Measurements from ENCODE around the gene GFOD2.
A peak's percentile ranks its signal among the peaks of the same experiment; 100 is the strongest.

The GFOD2 gene

DNA sequence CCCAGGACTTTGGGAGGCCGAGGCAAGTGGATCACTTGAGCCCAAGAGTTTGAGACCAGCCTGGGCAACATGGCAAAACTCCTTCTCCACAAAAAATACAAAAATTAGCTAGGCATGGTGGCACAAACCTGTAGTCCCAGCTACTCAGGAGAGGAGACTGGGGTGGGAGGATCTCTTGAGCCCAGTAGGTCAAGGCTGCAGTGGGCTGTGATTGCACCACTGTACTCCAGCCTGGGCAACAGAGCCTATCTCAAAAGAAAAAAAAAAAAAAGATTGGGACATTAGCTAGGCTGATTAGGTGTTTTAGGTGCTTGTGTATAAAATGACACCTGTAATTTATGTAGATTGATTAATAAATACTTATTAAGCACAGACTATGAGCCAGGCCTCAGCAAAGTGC lies 10.1 kb downstream of the GFOD2 start (continued):
- TF ChIP-seq, protein P1, sequence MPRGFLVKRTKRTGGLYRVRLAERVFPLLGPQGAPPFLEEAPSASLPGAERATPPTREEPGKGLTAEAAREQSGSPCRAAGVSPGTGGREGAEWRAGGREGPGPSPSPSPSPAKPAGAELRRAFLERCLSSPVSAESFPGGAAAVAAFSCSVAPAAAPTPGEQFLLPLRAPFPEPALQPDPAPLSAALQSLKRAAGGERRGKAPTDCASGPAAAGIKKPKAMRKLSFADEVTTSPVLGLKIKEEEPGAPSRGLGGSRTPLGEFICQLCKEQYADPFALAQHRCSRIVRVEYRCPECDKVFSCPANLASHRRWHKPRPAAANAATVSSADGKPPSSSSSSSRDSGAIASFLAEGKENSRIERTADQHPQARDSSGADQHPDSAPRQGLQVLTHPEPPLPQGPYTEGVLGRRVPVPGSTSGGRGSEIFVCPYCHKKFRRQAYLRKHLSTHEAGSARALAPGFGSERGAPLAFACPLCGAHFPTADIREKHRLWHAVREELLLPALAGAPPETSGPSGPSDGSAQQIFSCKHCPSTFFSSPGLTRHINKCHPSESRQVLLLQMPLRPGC (tag by site-specific recombination; IDR thresholded peaks at IDR 0.05): no peak

DNA sequence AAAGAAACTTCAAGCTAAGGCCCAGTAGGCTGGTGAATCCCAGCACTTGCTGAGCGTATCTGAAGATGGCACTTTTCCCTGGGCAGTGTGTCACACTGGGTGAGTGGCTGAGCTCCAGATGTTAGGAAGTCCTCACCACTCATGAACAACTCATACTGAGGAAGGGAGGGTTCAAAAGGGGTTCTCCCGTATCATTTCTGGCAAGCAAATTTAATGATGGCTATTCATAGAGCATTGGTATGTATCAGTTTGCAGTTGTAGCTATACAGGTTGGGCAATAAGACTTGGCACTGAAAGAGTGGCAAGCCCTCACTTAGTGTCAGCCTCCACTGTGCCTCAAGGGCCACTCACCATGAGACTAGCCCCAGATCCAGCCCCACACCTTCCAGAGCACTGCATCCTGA lies 10.7 kb downstream of the GFOD2 start:
- H3K4me3 ChIP-seq (ENCODE audit: low read depth, low read length): no peak overlapping the region
- POLR2A ChIA-PET: interaction anchor here (1.1 kb wide), 1 partner anchor 11 kb away, joined by 3 read pairs; the partner anchor contains the start of gene GFOD2
- H3K4me1 ChIP-seq (ENCODE audit: control insufficient read depth, insufficient read depth, low read length): peaks cover 4% of the 10 kb centered on the region; the same call in 1 of the 2 replicates
- CTCF ChIA-PET: interaction anchor here (0.6 to 1.1 kb wide), 2 partner anchors 108 to 194 kb away, joined by 3 to 6 read pairs; no protein-coding TSS in a partner anchor
- TF ChIP-seq, protein P2, sequence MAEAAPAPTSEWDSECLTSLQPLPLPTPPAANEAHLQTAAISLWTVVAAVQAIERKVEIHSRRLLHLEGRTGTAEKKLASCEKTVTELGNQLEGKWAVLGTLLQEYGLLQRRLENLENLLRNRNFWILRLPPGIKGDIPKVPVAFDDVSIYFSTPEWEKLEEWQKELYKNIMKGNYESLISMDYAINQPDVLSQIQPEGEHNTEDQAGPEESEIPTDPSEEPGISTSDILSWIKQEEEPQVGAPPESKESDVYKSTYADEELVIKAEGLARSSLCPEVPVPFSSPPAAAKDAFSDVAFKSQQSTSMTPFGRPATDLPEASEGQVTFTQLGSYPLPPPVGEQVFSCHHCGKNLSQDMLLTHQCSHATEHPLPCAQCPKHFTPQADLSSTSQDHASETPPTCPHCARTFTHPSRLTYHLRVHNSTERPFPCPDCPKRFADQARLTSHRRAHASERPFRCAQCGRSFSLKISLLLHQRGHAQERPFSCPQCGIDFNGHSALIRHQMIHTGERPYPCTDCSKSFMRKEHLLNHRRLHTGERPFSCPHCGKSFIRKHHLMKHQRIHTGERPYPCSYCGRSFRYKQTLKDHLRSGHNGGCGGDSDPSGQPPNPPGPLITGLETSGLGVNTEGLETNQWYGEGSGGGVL (tag by site-specific recombination; IDR thresholded peaks at IDR 0.05): no peak
- H3K27ac ChIP-seq (ENCODE audit: extremely low read depth, low read depth, low read length): 0 out of 2 replicates have a peak overlapping the region, but pooled peaks have one; percentile 16
- no peaks in the 10 kb centered on the region for H3K9me3 ChIP-seq (ENCODE audit: control insufficient read depth, insufficient read depth, low read depth, low read length)
- H3K36me3 ChIP-seq (ENCODE audit: control insufficient read depth in 2 of 2, insufficient read depth in 1 of 2, low read length in 2 of 2): no peaks in the 10 kb centered on the region; a peak in 1 of 3 replicates

DNA sequence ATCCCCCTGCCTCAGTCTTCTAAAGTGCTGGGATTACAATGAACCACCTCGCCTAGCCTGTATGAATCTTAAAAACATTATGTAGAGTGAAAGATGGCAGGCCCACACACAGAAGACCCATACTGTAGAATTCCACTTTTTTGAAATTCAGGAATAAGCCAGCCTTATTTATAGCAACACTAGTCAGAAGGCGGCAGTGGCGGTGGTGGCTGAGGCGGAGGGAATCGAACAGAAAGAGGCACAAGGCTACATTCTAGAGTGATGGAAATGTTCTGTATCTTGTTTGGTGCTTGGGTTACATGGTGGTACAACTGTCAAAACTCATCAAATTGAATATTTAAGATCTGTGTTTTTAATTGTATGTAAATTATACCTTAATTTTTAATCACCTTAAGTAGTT lies 11.3 kb downstream of the GFOD2 start:
- Histone ChIP-seq H3K9me3 (ENCODE audit: control insufficient read depth, insufficient read depth, low read depth, low read length) (no peaks in the 10 kb centered on the region), H3K36me3 (ENCODE audit: control insufficient read depth in 2 of 2, insufficient read depth in 1 of 2, low read length in 2 of 2) (no peaks in the 10 kb centered on the region; a peak in 1 of 3 replicates), H3K4me3 (ENCODE audit: low read depth, low read length) (no peak overlapping the region), H3K27ac (ENCODE audit: extremely low read depth, low read depth, low read length) (no peak overlapping the region), H3K4me1 (ENCODE audit: control insufficient read depth, insufficient read depth, low read length) (peaks cover 4% of the 10 kb centered on the region; the same call in 1 of the 2 replicates)
- no peak for TF ChIP-seq ZNF785 (tag by site-specific recombination; IDR thresholded peaks at IDR 0.05)
- TF ChIP-seq KLF16 (tag by site-specific recombination; IDR thresholded peaks at IDR 0.05): no peak
- POLR2A ChIA-PET: interaction anchor here (1.1 kb wide), 1 partner anchor 11 kb away, joined by 3 read pairs; the partner anchor contains the start of gene GFOD2
- CTCF ChIA-PET: interaction anchor here (1.1 kb wide), 1 partner anchor 109 kb away, joined by 6 read pairs; no protein-coding TSS in a partner anchor

DNA sequence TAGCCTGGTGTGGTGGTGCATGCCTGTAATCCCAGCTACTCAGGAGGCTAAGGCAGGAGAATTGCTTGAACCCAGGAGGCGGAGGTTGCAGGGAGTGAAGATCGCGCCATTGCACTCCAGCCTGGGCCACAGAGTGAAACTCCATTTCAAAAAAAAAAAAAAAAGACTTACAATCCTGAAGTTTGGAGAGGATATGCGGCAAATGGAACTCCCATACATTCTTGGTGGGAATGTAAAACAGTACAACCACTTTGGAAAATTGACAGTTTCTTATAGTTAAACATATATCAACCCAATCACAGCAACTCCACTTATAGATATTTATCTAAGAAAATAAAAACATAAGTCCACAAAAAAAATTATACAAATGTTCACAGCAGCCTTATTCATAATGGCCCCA lies 11.9 kb downstream of the GFOD2 start:
- CTCF ChIA-PET: no interaction called here
- POLR2A ChIA-PET: interaction anchor here (0.6 kb wide), 1 partner anchor 149 kb away, joined by 3 read pairs; no protein-coding TSS in a partner anchor

DNA sequence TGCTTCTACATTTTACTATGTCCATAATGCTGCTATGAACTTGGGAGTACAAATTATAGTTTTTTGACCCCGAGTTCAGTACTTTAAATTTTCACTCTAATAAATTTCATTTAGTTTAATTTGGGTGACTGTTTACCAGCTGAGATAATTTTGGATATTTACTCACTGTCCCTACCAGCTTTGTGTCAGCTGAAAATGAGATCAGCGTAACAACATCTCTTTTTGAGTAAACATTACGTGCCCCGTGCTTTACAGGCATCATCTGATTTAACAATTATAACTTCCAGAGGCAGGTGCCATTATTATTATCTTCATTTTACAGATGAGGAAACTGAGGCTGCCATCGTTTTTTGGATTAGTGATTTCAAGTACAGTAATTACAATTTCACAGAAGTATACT lies 15.0 kb downstream of the GFOD2 start:
- POLR2A ChIA-PET: interaction anchor here (1.0 kb wide), 1 partner anchor 15 kb away, joined by 4 read pairs; the partner anchor contains the start of gene GFOD2
- Histone ChIP-seq H3K4me3 (ENCODE audit: low read depth, low read length) (no peak overlapping the region), H3K4me1 (ENCODE audit: control insufficient read depth, insufficient read depth, low read length) (peaks cover 4% of the 10 kb centered on the region; the same call in 1 of the 2 replicates), H3K36me3 (ENCODE audit: control insufficient read depth in 2 of 2, insufficient read depth in 1 of 2, low read length in 2 of 2) (no peaks in the 10 kb centered on the region; a peak in 1 of 3 replicates), H3K9me3 (ENCODE audit: control insufficient read depth, insufficient read depth, low read depth, low read length) (no peaks in the 10 kb centered on the region), H3K27ac (ENCODE audit: extremely low read depth, low read depth, low read length) (no peak overlapping the region)
- CTCF ChIA-PET: interaction anchor here (0.6 to 0.7 kb wide), 2 partner anchors 12 to 23 kb away, joined by 3 to 4 read pairs; no protein-coding TSS in a partner anchor
- no peak for TF ChIP-seq ZNF221 (tag by site-specific recombination; IDR thresholded peaks at IDR 0.05; ENCODE audit: borderline replicate concordance)
- TF ChIP-seq, protein P3, sequence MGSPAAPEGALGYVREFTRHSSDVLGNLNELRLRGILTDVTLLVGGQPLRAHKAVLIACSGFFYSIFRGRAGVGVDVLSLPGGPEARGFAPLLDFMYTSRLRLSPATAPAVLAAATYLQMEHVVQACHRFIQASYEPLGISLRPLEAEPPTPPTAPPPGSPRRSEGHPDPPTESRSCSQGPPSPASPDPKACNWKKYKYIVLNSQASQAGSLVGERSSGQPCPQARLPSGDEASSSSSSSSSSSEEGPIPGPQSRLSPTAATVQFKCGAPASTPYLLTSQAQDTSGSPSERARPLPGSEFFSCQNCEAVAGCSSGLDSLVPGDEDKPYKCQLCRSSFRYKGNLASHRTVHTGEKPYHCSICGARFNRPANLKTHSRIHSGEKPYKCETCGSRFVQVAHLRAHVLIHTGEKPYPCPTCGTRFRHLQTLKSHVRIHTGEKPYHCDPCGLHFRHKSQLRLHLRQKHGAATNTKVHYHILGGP (tag by site-specific recombination; IDR thresholded peaks at IDR 0.05): no peak
- no peak for TF ChIP-seq ZBTB8A (tag by site-specific recombination; IDR thresholded peaks at IDR 0.05)
- TF ChIP-seq ZNF2 (tag by site-specific recombination; IDR thresholded peaks at IDR 0.05): no peak
- no peak for TF ChIP-seq ZNF155 (tag by site-specific recombination; IDR thresholded peaks at IDR 0.05)
- TF ChIP-seq ZNF23 (tag by site-specific recombination; IDR thresholded peaks at IDR 0.05; ENCODE audit: borderline replicate concordance): no peak
- no peak for TF ChIP-seq SP2 (tag by site-specific recombination; IDR thresholded peaks at IDR 0.05)
- TF ChIP-seq ZNF426 (tag by site-specific recombination; IDR thresholded peaks at IDR 0.05): no peak
- TF ChIP-seq, protein P4, sequence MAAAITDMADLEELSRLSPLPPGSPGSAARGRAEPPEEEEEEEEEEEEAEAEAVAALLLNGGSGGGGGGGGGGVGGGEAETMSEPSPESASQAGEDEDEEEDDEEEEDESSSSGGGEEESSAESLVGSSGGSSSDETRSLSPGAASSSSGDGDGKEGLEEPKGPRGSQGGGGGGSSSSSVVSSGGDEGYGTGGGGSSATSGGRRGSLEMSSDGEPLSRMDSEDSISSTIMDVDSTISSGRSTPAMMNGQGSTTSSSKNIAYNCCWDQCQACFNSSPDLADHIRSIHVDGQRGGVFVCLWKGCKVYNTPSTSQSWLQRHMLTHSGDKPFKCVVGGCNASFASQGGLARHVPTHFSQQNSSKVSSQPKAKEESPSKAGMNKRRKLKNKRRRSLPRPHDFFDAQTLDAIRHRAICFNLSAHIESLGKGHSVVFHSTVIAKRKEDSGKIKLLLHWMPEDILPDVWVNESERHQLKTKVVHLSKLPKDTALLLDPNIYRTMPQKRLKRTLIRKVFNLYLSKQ (tag by site-specific recombination; IDR thresholded peaks at IDR 0.05; ENCODE audit: borderline replicate concordance): no peak
- TF ChIP-seq SP7 (tag by site-specific recombination; IDR thresholded peaks at IDR 0.05): no peak

More for the DNA sequence above, 11.9 kb downstream of the GFOD2 start:
- Histone ChIP-seq H3K27ac (ENCODE audit: extremely low read depth, low read depth, low read length) (no peak overlapping the region), H3K9me3 (ENCODE audit: control insufficient read depth, insufficient read depth, low read depth, low read length) (no peaks in the 10 kb centered on the region), H3K4me1 (ENCODE audit: control insufficient read depth, insufficient read depth, low read length) (peaks cover 4% of the 10 kb centered on the region; the same call in 1 of the 2 replicates), H3K4me3 (ENCODE audit: low read depth, low read length) (no peak overlapping the region), H3K36me3 (ENCODE audit: control insufficient read depth in 2 of 2, insufficient read depth in 1 of 2, low read length in 2 of 2) (no peaks in the 10 kb centered on the region; a peak in 1 of 3 replicates)
- TF ChIP-seq ZSCAN16 (tag by site-specific recombination; IDR thresholded peaks at IDR 0.05) (no peak), ZNF37A (tag by site-specific recombination; IDR thresholded peaks at IDR 0.05) (no peak), ZNF549 (tag by site-specific recombination; IDR thresholded peaks at IDR 0.05) (no peak), ZNF184 (tag by site-specific recombination; IDR thresholded peaks at IDR 0.05) (peak; percentile 98)
- TF ChIP-seq, protein P5, sequence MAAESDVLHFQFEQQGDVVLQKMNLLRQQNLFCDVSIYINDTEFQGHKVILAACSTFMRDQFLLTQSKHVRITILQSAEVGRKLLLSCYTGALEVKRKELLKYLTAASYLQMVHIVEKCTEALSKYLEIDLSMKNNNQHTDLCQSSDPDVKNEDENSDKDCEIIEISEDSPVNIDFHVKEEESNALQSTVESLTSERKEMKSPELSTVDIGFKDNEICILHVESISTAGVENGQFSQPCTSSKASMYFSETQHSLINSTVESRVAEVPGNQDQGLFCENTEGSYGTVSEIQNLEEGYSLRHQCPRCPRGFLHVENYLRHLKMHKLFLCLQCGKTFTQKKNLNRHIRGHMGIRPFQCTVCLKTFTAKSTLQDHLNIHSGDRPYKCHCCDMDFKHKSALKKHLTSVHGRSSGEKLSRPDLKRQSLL (tag by site-specific recombination; IDR thresholded peaks at IDR 0.05): no peak

Measured in HEK293 (cell line).